ENCODE data around the gene PKP1. TPM values are rescaled to one million over a fixed set of nuclear protein-coding genes. Genes with fewer than 3 reads are reported as not detected.

The PKP1 gene
- total and polyA plus RNA-seq, 10 donors, result 0.04 to 0.10 (median 0.06) TPM; not detected in 7

GRCh38 chr1:201307760-201308499 lies 24.6 kb downstream of the PKP1 start:
- H3K27me3 ChIP-seq (replicated peaks in 1 of 7), result peaks cover 0 to 74% (median 8%) of the 10 kb centered on the region in 7 donors
- intact Hi-C loops (cut with DNase I; ENCODE audit: low total_unique reads), result no loop called here
- no peaks in the 10 kb centered on the region for H3K9me3 ChIP-seq
- no peak for DNase-seq
- peaks cover 0 to 24% (median 11%) of the 10 kb centered on the region in 6 donors for H3K4me1 ChIP-seq
- H3K27ac ChIP-seq, result no peak overlapping the region
- no peak for TF ChIP-seq POLR2AphosphoS5 (IDR thresholded peaks at IDR 0.05)
- TF ChIP-seq CTCF (IDR thresholded peaks at IDR 0.05 in 8 of 11, conservative IDR thresholded peaks at IDR 0.05 in 3 of 11), result no peak
- TF ChIP-seq POLR2A (IDR thresholded peaks at IDR 0.05), result no peak
- H3K36me3 ChIP-seq, result no peaks in the 10 kb centered on the region
- H3K4me3 ChIP-seq, result no peak overlapping the region
- 75 to 92% (median 82%) methylated on average over 8 to 11 of the region's 11 CpGs for WGBS, 5 donors

- intact Hi-C loops (cut with DNase I; ENCODE audit: low total_unique reads), result no loop called here
These were observed 26.1 kb downstream of the PKP1 start for GRCh38 chr1:201309416-201309815.

GRCh38 chr1:201310251-201310985 lies 27.1 kb downstream of the PKP1 start:
- TF ChIP-seq CTCF (IDR thresholded peaks at IDR 0.05 in 8 of 11, conservative IDR thresholded peaks at IDR 0.05 in 3 of 11) (no peak), POLR2AphosphoS5 (IDR thresholded peaks at IDR 0.05) (no peak), POLR2A (IDR thresholded peaks at IDR 0.05) (no peak)
- no peaks in the 10 kb centered on the region for H3K36me3 ChIP-seq
- WGBS, 5 donors, result 37 to 72% (median 64%) methylated on average over 3 to 7 of the region's 7 CpGs
- peaks cover 0 to 24% (median 11%) of the 10 kb centered on the region in 6 donors for H3K4me1 ChIP-seq
- H3K4me3 ChIP-seq, result no peak overlapping the region
- no peaks in the 10 kb centered on the region for H3K9me3 ChIP-seq
- H3K27me3 ChIP-seq (replicated peaks in 1 of 7), result peaks cover 0 to 55% (median 8%) of the 10 kb centered on the region in 7 donors
- H3K27ac ChIP-seq, result no peak overlapping the region
- intact Hi-C loops (cut with DNase I; ENCODE audit: low total_unique reads), result no loop called here
- DNase-seq, result no peak

More at GRCh38 chr1:201309416-201309815, 26.1 kb downstream of the PKP1 start:
- TF ChIP-seq POLR2AphosphoS5 (IDR thresholded peaks at IDR 0.05), result peak in 2 of 3 donors; percentile 24 to 42
- no peak for TF ChIP-seq CTCF (IDR thresholded peaks at IDR 0.05 in 8 of 11, conservative IDR thresholded peaks at IDR 0.05 in 3 of 11)
- no peak for TF ChIP-seq POLR2A (IDR thresholded peaks at IDR 0.05)
- no peaks in the 10 kb centered on the region for H3K36me3 ChIP-seq
- no peak overlapping the region for H3K4me3 ChIP-seq
- H3K9me3 ChIP-seq, result no peaks in the 10 kb centered on the region
- H3K27ac ChIP-seq, result no peak overlapping the region
- 1 to 8% (median 3%) methylated on average over 7 to 9 of the region's 9 CpGs for WGBS, 5 donors
- H3K4me1 ChIP-seq, result peaks cover 0 to 24% (median 11%) of the 10 kb centered on the region in 6 donors
- DNase-seq, result no peak
- H3K27me3 ChIP-seq (replicated peaks in 1 of 7), result peaks cover 0 to 65% (median 8%) of the 10 kb centered on the region in 7 donors

- intact Hi-C loops (cut with DNase I; ENCODE audit: low total_unique reads), result no loop called here
- 55 to 85% (median 63%) methylated on average over 4 of the region's 4 CpGs for WGBS, 5 donors
- Histone ChIP-seq H3K4me3 (no peak overlapping the region), H3K27me3 (replicated peaks in 1 of 7) (peaks cover 0 to 49% (median 8%) of the 10 kb centered on the region in 7 donors), H3K27ac (no peak overlapping the region), H3K9me3 (no peaks in the 10 kb centered on the region), H3K36me3 (no peaks in the 10 kb centered on the region), H3K4me1 (peaks cover 0 to 24% (median 11%) of the 10 kb centered on the region in 6 donors)
- DNase-seq, result no peak
- TF ChIP-seq POLR2A (IDR thresholded peaks at IDR 0.05) (no peak), CTCF (IDR thresholded peaks at IDR 0.05 in 8 of 11, conservative IDR thresholded peaks at IDR 0.05 in 3 of 11) (no peak), POLR2AphosphoS5 (IDR thresholded peaks at IDR 0.05) (no peak)
These were observed 27.7 kb downstream of the PKP1 start for GRCh38 chr1:201310986-201311355.
